Lower leg skin (tissue), 3 donors: ENCODE data around the gene EZR.

ENCODE experiments used
- CTCF ChIP-seq, 3 donors: fragments of 450-650 bp; IDR thresholded peaks; one replicate each; pipeline ENCODE4 v1.5.1; 2016; ENCODE audit warnings: antibody characterized with exemption in 3 of 3, mild to moderate bottlenecking in 3 of 3, moderate library complexity in 2 of 3
- POLR2A ChIP-seq, 2 donors: fragments of 450-650 bp; IDR thresholded peaks; one replicate each; pipeline ENCODE4 v1.6.1; 2016 to 2017; ENCODE audit warnings: antibody characterized with exemption in 2 of 2, mild to moderate bottlenecking in 1 of 2, moderate library complexity in 1 of 2

GRCh38 chr6:158718461-158719046 lies 100.6 kb downstream of the EZR start:
- TF ChIP-seq CTCF (IDR thresholded peaks at IDR 0.05) (no peak), POLR2A (IDR thresholded peaks at IDR 0.05) (no peak)
